HCT116 (cell line): Measurements from ENCODE around the gene ATP5F1A. TPM values are rescaled to one million over a fixed set of nuclear protein-coding genes. Genes with fewer than 3 reads are reported as not detected.

ENCODE experiments used
- ATAC-seq: fragments of 200-7000 bp; cut with Tn5 transposase; 2 replicates; pipeline ENCODE4 v1.9.1; 2020; ENCODE audit warnings: mild to moderate bottlenecking, moderate library complexity
- BruUV-seq: library from RNA; stranded (reverse); fragments of 400-500 nt; replicated peaks from 2 replicates; lab custom pipeline; 2021; lab: Mats Ljungman, UMichigan
- CTCF ChIA-PET: fragments of 300-600 bp; sonication (Branson Sonifier 250); formaldehyde crosslinking; loops from one replicate; lab custom pipeline; 2021; ENCODE audit warnings: antibody characterized with exemption; lab: Charles Lee
- POLR2A ChIA-PET: fragments of 300-600, 350-600 bp; sonication (Branson Sonifier 250); formaldehyde crosslinking; loops from one replicate; lab custom pipeline; 2021; ENCODE audit warnings: antibody characterized with exemption; lab: Charles Lee
- RAD21 ChIA-PET, 2 experiments: fragments of 300-600 bp; sonication (Branson Sonifier 250); formaldehyde crosslinking; loops; one replicate each; lab custom pipeline; 2023; ENCODE audit warnings: low total read pairs in 2 of 2; ENCODE audit not compliant: uncharacterized antibody in 2 of 2, unreplicated experiment in 2 of 2, low non-redundant PET in 1 of 2; lab: Charles Lee
- DNase-seq: peaks from one replicate; pipeline ENCODE4 v3.0.0-alpha.2; 2010; ENCODE audit warnings: low read depth, low spot score
- H2AFZ ChIP-seq: fragments of 200-600 bp; shearing (Covaris generic), sonication (generic); 2 replicates; pipeline ENCODE4 v1.6.1; 2017; ENCODE audit warnings: low read depth, mixed run types, mixed read lengths, antibody characterized with exemption, low read length; ENCODE audit not compliant: poor library complexity, severe bottlenecking
- H3K27ac ChIP-seq: 2 replicates; pipeline ENCODE4 v1.5.1; 2012; ENCODE audit warnings: low read depth, low read length
- H3K27me3 ChIP-seq: fragments of 200-600 bp; sonication (generic); 2 replicates; pipeline ENCODE4 v1.6.1; 2016; ENCODE audit warnings: mixed run types, low read length, mixed read lengths; ENCODE audit not compliant: insufficient read depth
- H3K36me3 ChIP-seq, 2 experiments: fragments of 200-500 bp in 1 of 2; fragments of 200-600 bp in 1 of 2; sonication (Bioruptor generic) in 1 of 2; sonication (generic) in 1 of 2; 2 replicates each; pipeline versions ENCODE4 v1.5.1 to v1.6.1; 2014 to 2016; ENCODE audit warnings: low read length in 2 of 2, inconsistent platforms in 1 of 2, mixed read lengths in 1 of 2, mixed run types in 1 of 2; ENCODE audit not compliant: insufficient read depth in 2 of 2, control insufficient read depth in 1 of 2
- H3K4me1 ChIP-seq, 2 experiments: fragments of 200-600 bp in 1 of 2; sonication (generic) in 1 of 2; 2 replicates each; pipeline versions ENCODE4 v1.5.1 to v1.6.1; 2012 to 2017; ENCODE audit warnings: low read length in 2 of 2, inconsistent platforms in 1 of 2, mild to moderate bottlenecking in 1 of 2, mixed read lengths in 1 of 2, mixed run types in 1 of 2, moderate library complexity in 1 of 2; ENCODE audit not compliant: insufficient read depth in 2 of 2, control insufficient read depth in 1 of 2
- H3K4me2 ChIP-seq: fragments of 200-600 bp; sonication (generic); 2 replicates; pipeline ENCODE4 v1.6.1; 2017; ENCODE audit warnings: mixed run types, low read length, mixed read lengths
- H3K4me3 ChIP-seq, 2 experiments: fragments of 200-600 bp in 1 of 2; sonication (generic) in 1 of 2; replicated peaks in 1 of 2; 2 replicates each; pipeline ENCODE4 v1.5.1; 2011 to 2016; ENCODE audit warnings: low read length in 2 of 2, control low read depth in 1 of 2, low read depth in 1 of 2, mild to moderate bottlenecking in 1 of 2, mixed read lengths in 1 of 2, mixed run types in 1 of 2
- H3K79me2 ChIP-seq: fragments of 200-600 bp; sonication (generic); 2 replicates; pipeline ENCODE4 v1.6.1; 2017; ENCODE audit warnings: mild to moderate bottlenecking, mixed run types, low read length, moderate library complexity, mixed read lengths; ENCODE audit not compliant: insufficient read depth
- H3K9ac ChIP-seq: fragments of 200-600 bp; sonication (generic); 2 replicates; pipeline ENCODE4 v1.6.1; 2016; ENCODE audit warnings: low read length, mixed read lengths
- H3K9me2 ChIP-seq: fragments of 200-600 bp; sonication (generic), shearing (Covaris generic); 2 replicates; pipeline ENCODE4 v1.6.1; 2017; ENCODE audit warnings: mixed run types, mild to moderate bottlenecking, moderate library complexity; ENCODE audit not compliant: insufficient read depth
- H3K9me3 ChIP-seq, 2 experiments: fragments of 200-500 bp in 1 of 2; fragments of 200-600 bp in 1 of 2; sonication (Bioruptor generic) in 1 of 2; sonication (generic) in 1 of 2; 2 replicates each; pipeline ENCODE4 v1.6.1; 2014 to 2017; ENCODE audit warnings: low read length in 2 of 2, mixed read lengths in 2 of 2, inconsistent platforms in 1 of 2, low read depth in 1 of 2, mild to moderate bottlenecking in 1 of 2, mixed run types in 1 of 2, moderate library complexity in 1 of 2; ENCODE audit not compliant: control insufficient read depth in 1 of 2, insufficient read depth in 1 of 2
- H4K20me1 ChIP-seq: fragments of 200-600 bp; sonication (generic), shearing (Covaris generic); 2 replicates; pipeline ENCODE4 v1.6.1; 2017; ENCODE audit warnings: mixed run types, mild to moderate bottlenecking, moderate library complexity; ENCODE audit not compliant: insufficient read depth
- JUND ChIP-seq: IDR thresholded peaks from 2 replicates; pipeline ENCODE4 v1.6.1; 2012
- RAD21 ChIP-seq: IDR thresholded peaks from 2 replicates; pipeline ENCODE4 v1.6.1; 2012; ENCODE audit warnings: low read depth, mild to moderate bottlenecking
- SIN3A ChIP-seq: IDR thresholded peaks from 2 replicates; pipeline ENCODE4 v1.6.1; 2012; ENCODE audit warnings: low read depth
- SP1 ChIP-seq: IDR thresholded peaks from 2 replicates; pipeline ENCODE4 v1.6.1; 2012; ENCODE audit warnings: low read depth
- SRF ChIP-seq: IDR thresholded peaks from 2 replicates; pipeline ENCODE4 v1.6.1; 2012; ENCODE audit warnings: low read depth
- YY1 ChIP-seq: IDR thresholded peaks from 2 replicates; pipeline ENCODE4 v1.6.1; 2011; ENCODE audit warnings: low read length, low read depth, moderate library complexity, mild to moderate bottlenecking; ENCODE audit not compliant: insufficient replicate concordance; ENCODE audit errors: extremely low read depth
- ZNF274 ChIP-seq: fragments of 200-500 bp; sonication (Bioruptor generic); IDR thresholded peaks from 2 replicates; pipeline ENCODE4 v1.6.1; 2014; ENCODE audit warnings: mild to moderate bottlenecking, low read depth, low read length, inconsistent platforms
- intact Hi-C: fragments of 100-400 bp; cut with micrococcal nuclease; formaldehyde crosslinking; loops from 2 replicates; pipeline ENCODE4 v1.10.0; 2022
- total RNA-seq: library from RNA; stranded (reverse); gene quantifications from one replicate; pipeline ENCODE4 v1.2.1, GENCODE V29; 2021; ENCODE audit not compliant: unreplicated experiment
- TF ChIP-seq, protein P1 (sequence below): IDR thresholded peaks from 2 replicates; pipeline ENCODE4 v1.6.1; 2012

ATP5F1A gene
- total RNA-seq, 1 experiment from 2014 or later, result 563 TPM

DNA sequence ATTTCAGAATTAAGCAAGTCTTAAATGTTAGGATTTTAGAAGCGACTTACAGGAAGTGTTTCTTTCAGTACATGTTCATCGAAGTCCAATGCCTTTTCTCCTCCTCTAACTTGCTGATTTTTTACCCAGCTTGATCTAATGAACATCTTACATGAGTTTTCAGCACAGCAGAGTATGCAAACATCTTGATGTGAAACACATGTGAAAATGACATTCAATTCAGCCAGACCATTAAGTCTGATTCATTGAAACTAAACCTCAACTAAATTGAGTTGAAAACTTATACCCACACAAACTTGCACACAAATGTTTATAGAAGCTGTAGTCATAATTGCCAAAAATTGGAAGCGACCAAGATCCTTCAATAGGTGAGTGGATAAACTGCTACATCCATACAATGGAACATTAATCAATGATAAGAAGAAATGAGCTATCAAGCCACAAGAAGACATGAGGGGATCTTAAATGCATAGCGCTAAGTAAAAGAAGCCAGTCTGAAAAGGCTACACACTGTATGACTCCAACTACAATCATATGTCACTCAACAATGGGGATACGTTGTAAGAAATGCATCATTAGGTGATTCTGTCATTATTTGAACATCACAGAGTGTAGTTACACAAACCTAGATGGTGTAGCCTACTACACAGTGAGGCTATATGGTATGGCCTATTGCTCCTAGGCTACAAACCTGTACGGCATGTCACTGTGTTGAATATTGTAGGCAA is 44.6 kb downstream of the ATP5F1A start:
- POLR2A ChIA-PET, result no interaction called here
- RAD21 ChIA-PET, result no interaction called here
- no peak overlapping the region for H3K4me3 ChIP-seq
- no peaks in the 10 kb centered on the region for H3K79me2 ChIP-seq
- no peaks in the 10 kb centered on the region for H4K20me1 ChIP-seq
- no peaks in the 10 kb centered on the region for H3K27me3 ChIP-seq
- no peak overlapping the region for H3K27ac ChIP-seq
- no peak overlapping the region for H3K9ac ChIP-seq
- CTCF ChIA-PET, result no interaction called here
- no peaks in the 10 kb centered on the region for H3K9me2 ChIP-seq
- no peaks in the 10 kb centered on the region for H3K9me3 ChIP-seq
- BruUV-seq, result no TSS peak
- ATAC-seq, result no peak
- DNase-seq, result no peak
- no peak overlapping the region for H3K4me2 ChIP-seq
- TF ChIP-seq, protein P1, sequence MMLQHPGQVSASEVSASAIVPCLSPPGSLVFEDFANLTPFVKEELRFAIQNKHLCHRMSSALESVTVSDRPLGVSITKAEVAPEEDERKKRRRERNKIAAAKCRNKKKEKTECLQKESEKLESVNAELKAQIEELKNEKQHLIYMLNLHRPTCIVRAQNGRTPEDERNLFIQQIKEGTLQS, result no peak
- TF ChIP-seq RAD21, result no peak
- TF ChIP-seq SP1, result no peak
- no peak for TF ChIP-seq ZNF274
- no peak for TF ChIP-seq YY1
- no peak for TF ChIP-seq SRF
- TF ChIP-seq SIN3A, result no peak
- no peak overlapping the region for H2AFZ ChIP-seq
- intact Hi-C loops, result no loop called here
- H3K36me3 ChIP-seq, result no peaks in the 10 kb centered on the region
- no peaks in the 10 kb centered on the region for H3K4me1 ChIP-seq

GRCh38 chr18:46051731-46052461 is 46.2 kb downstream of the ATP5F1A start:
- no TSS peak for BruUV-seq

More at GRCh38 chr18:46051731-46052461, 46.2 kb downstream of the ATP5F1A start:
- Histone ChIP-seq H3K4me3 (no peak overlapping the region), H4K20me1 (no peaks in the 10 kb centered on the region), H3K79me2 (no peaks in the 10 kb centered on the region), H3K4me2 (no peak overlapping the region), H3K9ac (no peak overlapping the region), H3K27me3 (no peaks in the 10 kb centered on the region), H3K9me3 (no peaks in the 10 kb centered on the region)
- DNase-seq, result no peak
- TF ChIP-seq, protein P1, result no peak
- no peak for TF ChIP-seq JUND
- TF ChIP-seq, all 23 proteins: peak for 0
- H3K9me2 ChIP-seq, result no peaks in the 10 kb centered on the region
- POLR2A ChIA-PET, result no interaction called here
- no peaks in the 10 kb centered on the region for H3K36me3 ChIP-seq
- CTCF ChIA-PET, result no interaction called here
- RAD21 ChIA-PET, result no interaction called here
- H3K27ac ChIP-seq, result no peak overlapping the region
- H2AFZ ChIP-seq, result no peak overlapping the region
- no peak for ATAC-seq
- no peaks in the 10 kb centered on the region for H3K4me1 ChIP-seq
- intact Hi-C loops, result no loop called here
